Measurements from ENCODE around the gene ERCC8.

The ERCC8 gene

DNA sequence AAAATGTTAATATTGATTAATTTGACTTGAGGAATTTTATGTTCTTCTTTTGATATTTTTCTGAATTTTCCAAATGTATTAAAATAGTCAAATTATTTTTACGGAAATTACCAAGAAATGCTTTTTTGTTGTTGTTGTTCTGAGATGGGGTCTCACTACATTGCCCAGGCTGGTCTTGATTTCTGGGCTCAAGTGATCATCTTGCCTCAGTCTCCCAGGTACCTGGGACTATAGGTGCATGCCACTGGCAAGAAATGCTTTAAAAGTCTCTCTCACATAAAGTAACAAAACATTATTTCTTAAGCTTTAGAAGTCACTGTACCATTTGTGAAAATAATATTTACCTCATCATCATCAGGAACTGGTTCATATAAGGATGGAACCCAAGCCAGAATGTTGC is 57.8 kb downstream of the ERCC8 start:
- Histone ChIP-seq H3K9me3 (ENCODE audit: control insufficient read depth, insufficient read depth, low read depth, low read length) (no peaks in the 10 kb centered on the region), H3K27ac (ENCODE audit: extremely low read depth, low read depth, low read length) (no peak overlapping the region), H3K4me1 (ENCODE audit: control insufficient read depth, insufficient read depth, low read length) (no peaks in the 10 kb centered on the region), H3K36me3 (ENCODE audit: control insufficient read depth in 2 of 2, insufficient read depth in 1 of 2, low read length in 2 of 2) (peaks cover 0 to 7% of the 10 kb centered on the region in 2 experiments), H3K4me3 (ENCODE audit: low read depth, low read length) (no peak overlapping the region)
- ChIA-PET POLR2A (no interaction called here), CTCF (no interaction called here)
- no peak for TF ChIP-seq ZNF48 (tag by site-specific recombination; IDR thresholded peaks at IDR 0.05)
- TF ChIP-seq ZNF501 (tag by site-specific recombination; IDR thresholded peaks at IDR 0.05): no peak
- TF ChIP-seq ZNF335 (tag by site-specific recombination; conservative IDR thresholded peaks at IDR 0.05): no peak
- TF ChIP-seq TRIM28 (IDR thresholded peaks at IDR 0.05; ENCODE audit: borderline replicate concordance, low read length): no peak
- TF ChIP-seq, protein P1, sequence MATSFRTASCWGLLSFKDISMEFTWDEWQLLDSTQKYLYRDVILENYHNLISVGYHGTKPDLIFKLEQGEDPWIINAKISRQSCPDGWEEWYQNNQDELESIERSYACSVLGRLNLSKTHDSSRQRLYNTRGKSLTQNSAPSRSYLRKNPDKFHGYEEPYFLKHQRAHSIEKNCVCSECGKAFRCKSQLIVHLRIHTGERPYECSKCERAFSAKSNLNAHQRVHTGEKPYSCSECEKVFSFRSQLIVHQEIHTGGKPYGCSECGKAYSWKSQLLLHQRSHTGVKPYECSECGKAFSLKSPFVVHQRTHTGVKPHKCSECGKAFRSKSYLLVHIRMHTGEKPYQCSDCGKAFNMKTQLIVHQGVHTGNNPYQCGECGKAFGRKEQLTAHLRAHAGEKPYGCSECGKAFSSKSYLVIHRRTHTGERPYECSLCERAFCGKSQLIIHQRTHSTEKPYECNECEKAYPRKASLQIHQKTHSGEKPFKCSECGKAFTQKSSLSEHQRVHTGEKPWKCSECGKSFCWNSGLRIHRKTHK (tag by site-specific recombination; IDR thresholded peaks at IDR 0.05): no peak
- TF ChIP-seq, protein P2, sequence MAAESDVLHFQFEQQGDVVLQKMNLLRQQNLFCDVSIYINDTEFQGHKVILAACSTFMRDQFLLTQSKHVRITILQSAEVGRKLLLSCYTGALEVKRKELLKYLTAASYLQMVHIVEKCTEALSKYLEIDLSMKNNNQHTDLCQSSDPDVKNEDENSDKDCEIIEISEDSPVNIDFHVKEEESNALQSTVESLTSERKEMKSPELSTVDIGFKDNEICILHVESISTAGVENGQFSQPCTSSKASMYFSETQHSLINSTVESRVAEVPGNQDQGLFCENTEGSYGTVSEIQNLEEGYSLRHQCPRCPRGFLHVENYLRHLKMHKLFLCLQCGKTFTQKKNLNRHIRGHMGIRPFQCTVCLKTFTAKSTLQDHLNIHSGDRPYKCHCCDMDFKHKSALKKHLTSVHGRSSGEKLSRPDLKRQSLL (tag by site-specific recombination; IDR thresholded peaks at IDR 0.05): no peak
- no peak for TF ChIP-seq ZNF175 (tag by site-specific recombination; IDR thresholded peaks at IDR 0.05)
- TF ChIP-seq WT1 (tag by site-specific recombination; IDR thresholded peaks at IDR 0.05): no peak
- no peak for TF ChIP-seq ZNF521 (tag by site-specific recombination; IDR thresholded peaks at IDR 0.05)
- TF ChIP-seq YY2 (tag by site-specific recombination; IDR thresholded peaks at IDR 0.05): no peak
- no peak for TF ChIP-seq ZNF560 (tag by site-specific recombination; IDR thresholded peaks at IDR 0.05; ENCODE audit: borderline replicate concordance)
- TF ChIP-seq ZNF138 (tag by site-specific recombination; IDR thresholded peaks at IDR 0.05; ENCODE audit: borderline replicate concordance): no peak
- no peak for TF ChIP-seq ZNF544 (tag by site-specific recombination; IDR thresholded peaks at IDR 0.05)
- no peak for TF ChIP-seq ZNF664 (tag by site-specific recombination; IDR thresholded peaks at IDR 0.05)
- TF ChIP-seq, protein P3, sequence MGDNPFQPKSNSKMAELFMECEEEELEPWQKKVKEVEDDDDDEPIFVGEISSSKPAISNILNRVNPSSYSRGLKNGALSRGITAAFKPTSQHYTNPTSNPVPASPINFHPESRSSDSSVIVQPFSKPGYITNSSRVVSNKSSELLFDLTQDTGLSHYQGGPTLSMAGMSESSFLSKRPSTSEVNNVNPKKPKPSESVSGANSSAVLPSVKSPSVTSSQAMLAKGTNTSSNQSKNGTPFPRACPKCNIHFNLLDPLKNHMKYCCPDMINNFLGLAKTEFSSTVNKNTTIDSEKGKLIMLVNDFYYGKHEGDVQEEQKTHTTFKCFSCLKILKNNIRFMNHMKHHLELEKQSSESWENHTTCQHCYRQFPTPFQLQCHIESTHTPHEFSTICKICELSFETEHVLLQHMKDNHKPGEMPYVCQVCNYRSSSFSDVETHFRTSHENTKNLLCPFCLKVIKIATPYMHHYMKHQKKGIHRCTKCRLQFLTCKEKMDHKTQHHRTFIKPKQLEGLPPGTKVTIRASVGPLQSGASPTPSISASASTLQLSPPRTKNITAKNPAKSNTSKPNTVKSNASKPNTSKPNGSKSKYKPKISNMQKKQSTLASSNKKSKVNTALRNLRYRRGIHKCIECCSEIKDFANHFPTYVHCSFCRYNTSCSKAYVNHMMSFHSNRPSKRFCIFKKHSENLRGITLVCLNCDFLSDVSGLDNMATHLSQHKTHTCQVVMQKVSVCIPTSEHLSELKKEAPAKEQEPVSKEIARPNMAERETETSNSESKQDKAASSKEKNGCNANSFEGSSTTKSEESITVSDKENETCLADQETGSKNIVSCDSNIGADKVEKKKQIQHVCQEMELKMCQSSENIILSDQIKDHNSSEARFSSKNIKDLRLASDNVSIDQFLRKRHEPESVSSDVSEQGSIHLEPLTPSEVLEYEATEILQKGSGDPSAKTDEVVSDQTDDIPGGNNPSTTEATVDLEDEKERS (tag by site-specific recombination; IDR thresholded peaks at IDR 0.05): no peak
- no peak for TF ChIP-seq KLF1 (tag by site-specific recombination; IDR thresholded peaks at IDR 0.05)
- no peak for TF ChIP-seq ZNF132 (tag by site-specific recombination; IDR thresholded peaks at IDR 0.05; ENCODE audit: borderline replicate concordance)
- TF ChIP-seq, protein P4, sequence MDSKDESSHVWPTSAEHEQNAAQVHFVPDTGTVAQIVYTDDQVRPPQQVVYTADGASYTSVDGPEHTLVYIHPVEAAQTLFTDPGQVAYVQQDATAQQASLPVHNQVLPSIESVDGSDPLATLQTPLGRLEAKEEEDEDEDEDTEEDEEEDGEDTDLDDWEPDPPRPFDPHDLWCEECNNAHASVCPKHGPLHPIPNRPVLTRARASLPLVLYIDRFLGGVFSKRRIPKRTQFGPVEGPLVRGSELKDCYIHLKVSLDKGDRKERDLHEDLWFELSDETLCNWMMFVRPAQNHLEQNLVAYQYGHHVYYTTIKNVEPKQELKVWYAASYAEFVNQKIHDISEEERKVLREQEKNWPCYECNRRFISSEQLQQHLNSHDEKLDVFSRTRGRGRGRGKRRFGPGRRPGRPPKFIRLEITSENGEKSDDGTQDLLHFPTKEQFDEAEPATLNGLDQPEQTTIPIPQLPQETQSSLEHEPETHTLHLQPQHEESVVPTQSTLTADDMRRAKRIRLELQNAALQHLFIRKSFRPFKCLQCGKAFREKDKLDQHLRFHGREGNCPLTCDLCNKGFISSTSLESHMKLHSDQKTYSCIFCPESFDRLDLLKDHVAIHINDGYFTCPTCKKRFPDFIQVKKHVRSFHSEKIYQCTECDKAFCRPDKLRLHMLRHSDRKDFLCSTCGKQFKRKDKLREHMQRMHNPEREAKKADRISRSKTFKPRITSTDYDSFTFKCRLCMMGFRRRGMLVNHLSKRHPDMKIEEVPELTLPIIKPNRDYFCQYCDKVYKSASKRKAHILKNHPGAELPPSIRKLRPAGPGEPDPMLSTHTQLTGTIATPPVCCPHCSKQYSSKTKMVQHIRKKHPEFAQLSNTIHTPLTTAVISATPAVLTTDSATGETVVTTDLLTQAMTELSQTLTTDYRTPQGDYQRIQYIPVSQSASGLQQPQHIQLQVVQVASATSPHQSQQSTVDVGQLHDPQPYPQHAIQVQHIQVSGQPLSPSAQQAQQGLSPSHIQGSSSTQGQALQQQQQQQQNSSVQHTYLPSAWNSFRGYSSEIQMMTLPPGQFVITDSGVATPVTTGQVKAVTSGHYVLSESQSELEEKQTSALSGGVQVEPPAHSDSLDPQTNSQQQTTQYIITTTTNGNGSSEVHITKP (tag by site-specific recombination; IDR thresholded peaks at IDR 0.05): no peak
